NOMO-1 (cell line): ENCODE results near the gene PRKCB.
"Not testable (repeated sequence)": the region's sequence is repeated elsewhere in the genome, so short reads cannot be mapped to it uniquely, and the experiment has no call there.

Source experiments
- DNase-seq, 2 experiments: peaks; one replicate each; lab custom pipeline; 2025; ENCODE audit not compliant: unreplicated experiment in 2 of 2; lab: John Stamatoyannopoulos, UW

The PRKCB gene

DNA sequence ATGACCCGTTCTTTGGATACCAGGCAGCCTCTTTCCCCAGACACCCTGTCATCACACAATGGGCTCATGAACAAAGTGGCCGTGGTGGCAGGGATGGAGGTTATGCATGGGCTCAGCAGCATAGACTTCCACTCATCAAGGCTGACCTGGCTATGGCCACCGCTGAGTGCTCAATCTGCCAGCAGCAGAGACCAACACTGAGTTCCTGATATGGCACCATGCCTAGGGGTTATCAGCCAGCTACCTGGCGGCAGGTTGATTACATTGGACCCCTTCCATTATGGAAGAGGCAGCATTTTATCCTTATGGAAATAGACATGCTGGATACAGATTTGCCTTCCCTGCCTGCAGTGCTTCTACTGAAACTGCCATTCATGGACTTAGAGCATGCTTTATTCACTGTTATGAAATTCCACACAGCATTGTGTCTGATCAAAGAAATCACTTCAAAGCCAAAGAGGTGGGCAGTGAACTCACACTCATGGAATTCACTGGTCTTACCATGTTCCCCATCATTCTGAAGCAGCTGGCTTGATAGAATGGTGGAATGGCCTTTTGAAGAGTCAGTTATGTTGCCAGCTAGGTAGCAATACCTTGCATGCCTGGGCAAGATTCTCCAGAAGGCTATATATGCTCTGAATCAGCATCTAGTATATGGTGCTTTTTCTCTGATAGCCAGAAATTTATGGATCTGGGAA is 160.6 kb downstream of the PRKCB start:
- no peak for DNase-seq

DNA sequence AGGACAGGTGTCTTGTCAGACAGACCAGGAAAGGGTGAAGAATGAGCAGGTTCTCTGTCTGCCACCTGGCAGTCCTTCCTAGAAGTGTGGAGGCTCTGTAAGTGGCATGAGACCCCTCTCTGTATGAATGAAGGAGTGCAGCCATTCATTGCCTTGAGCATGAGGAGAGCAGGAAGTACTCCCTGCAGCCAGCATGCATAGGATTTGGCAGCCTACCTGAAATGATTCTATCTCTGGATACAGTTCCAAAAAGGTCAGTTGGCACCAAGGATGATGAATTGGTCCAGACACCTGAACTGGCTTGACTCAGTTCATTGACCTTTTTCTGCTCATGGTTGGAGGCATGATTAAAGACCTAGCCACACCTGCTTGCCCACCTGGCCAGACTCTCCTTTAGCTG is 163.0 kb downstream of the PRKCB start:
- no peak for DNase-seq

DNA sequence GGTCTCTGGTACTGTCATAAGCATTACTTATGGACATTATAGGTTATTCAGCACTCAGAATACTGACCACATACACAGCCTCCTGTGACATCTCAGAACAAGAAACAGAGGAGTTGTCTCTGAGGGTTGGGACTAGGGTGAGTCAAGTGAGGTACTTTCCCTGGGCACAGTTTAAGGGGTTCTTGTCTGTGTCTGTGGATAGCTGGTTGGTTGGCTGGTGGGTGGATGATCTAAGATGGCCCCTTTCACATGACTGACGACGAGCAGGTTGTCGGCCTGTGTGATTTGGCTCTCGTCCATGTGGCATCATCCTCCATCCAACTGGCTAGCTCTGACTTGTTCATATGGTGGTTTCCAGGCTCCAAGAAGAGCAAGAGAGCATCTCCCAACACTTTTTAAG is 163.9 kb downstream of the PRKCB start:
- DNase-seq = no peak

DNA sequence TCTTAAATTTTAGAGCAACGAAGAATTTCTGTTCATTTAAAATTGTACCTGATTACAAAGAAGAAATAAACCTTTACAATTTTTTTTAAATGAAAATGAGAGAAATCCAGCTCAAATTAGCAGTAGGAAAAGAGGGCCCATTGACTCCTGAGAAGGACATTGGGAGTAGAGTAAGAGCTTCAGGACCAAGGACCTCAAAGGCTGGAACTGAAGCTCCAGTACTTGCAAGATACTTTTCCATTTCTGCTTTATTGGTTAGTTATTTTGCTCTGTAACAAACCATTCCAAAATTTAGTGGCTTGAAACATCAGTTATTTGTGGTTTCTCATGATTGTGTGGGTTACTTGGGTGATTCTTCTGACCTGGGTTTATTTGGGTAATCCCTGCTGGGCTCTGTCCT is 165.9 kb downstream of the PRKCB start:
- DNase-seq = no peak

DNA sequence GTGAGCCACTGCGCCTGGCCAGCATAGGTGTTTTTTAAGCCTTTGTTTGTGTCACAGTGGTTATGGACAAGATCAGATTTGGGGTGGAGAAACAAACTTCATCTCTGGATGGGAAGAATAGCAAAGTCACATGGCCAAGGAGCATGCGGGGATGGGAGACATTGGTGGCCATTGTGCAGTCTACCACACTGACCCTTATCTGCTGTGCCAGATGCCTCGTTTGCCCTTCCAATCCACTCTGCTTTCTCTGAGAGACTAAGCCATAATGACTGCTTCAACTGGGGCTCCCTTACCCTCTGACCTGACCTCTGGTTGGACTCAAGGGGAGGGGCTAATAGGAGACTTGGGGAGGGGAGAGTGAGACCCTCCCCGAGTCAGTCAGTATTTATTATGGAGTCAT is 166.8 kb downstream of the PRKCB start:
- DNase-seq = no peak

DNA sequence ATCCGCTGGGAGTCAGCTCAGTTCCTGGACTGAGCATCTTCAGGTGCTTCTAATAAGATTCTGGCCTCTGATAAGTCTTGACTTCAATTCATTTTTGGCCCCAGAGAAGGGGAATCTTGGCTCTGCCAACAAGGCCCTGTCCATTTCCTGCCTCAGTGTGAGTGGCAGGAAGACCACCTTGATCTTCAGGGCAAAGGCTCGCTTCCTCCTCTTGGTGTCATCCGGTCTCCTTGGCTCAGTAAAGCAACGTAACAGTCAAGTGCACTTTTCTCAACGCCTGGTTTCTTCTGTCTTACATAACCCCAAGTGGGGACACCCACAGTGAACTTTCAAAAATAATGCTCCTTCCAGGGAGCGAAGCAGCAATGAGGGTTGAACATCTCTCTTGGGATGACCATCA is 169.8 kb downstream of the PRKCB start:
- no peak for DNase-seq

DNA sequence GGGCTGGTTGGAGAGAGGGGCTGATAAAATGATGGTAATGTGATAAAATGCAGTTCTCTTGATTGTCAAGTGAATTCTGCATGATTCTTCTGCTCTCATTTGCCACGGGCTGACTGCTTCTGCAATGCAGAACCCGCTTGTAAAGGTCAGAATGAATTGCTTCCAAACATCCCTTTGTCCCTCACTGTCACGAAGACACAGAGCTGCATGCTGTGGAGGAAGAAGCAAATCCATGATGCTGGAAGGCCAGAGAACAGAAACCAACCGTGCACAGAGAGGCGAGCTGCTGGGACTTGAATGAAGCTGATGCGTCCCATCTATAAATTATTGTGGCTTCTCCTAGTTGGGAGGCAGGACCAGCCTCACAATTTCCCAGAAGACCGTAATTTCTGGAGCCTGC is 171.6 kb downstream of the PRKCB start:
- no peak for DNase-seq

DNA sequence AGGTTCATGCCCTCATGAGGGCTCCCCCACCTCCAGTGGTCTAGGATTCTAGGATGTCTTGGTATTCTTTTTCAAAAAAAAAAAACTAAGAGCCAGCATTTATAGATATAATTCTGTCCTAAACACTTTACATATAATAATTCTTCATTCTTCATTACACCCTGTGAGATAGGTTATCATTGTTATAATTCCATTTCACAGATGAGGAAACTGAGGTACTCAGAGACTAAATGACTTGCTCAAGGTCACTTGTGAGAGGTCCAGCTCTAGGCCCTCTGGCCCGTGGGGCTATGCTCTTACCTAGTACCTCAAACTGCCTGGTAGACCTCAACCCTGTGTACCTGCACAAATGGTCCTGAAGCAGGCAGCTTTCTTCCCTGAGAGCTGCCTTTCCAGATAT is 172.2 kb downstream of the PRKCB start:
- no peak for DNase-seq

DNA sequence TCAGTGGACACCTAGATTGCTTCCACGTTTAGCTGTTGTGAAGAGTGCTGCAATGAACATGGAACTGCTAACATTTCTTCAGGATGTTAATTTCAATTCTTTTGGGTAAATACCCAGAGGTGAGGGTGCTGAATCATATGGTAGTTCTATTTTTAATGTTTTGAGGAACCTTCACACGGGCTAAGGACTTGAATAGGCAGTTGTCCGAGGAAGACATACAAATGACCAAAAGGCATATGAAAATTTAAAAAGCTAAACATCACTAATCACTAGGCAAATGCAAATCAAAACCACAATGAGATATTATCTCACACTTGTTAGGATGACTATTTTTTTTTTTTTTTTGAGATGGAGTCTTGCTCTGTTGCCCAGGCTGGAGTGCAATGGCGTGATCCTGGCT is 173.3 kb downstream of the PRKCB start:
- peak in 1 of 2 experiments; percentile 57 for DNase-seq

DNA sequence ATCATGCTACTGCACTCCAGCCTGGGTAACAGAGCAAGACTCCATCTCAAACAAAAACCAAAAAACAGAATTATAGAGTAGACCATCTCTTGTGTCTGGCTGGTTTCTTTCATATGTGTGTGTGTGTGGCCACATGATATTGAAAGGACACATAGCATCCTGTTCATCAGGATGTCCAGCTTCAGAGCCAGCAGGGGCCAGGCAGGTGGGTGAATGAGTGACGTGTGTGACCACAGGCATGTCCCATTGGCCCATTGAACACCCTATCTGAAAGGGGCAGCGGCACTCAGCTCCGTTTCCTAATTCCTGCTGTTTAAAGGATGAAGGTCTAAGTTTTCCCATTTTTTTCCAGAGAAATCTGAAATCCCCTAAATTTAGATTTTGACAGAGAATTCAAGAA is 174.2 kb downstream of the PRKCB start:
- no peak for DNase-seq

DNA sequence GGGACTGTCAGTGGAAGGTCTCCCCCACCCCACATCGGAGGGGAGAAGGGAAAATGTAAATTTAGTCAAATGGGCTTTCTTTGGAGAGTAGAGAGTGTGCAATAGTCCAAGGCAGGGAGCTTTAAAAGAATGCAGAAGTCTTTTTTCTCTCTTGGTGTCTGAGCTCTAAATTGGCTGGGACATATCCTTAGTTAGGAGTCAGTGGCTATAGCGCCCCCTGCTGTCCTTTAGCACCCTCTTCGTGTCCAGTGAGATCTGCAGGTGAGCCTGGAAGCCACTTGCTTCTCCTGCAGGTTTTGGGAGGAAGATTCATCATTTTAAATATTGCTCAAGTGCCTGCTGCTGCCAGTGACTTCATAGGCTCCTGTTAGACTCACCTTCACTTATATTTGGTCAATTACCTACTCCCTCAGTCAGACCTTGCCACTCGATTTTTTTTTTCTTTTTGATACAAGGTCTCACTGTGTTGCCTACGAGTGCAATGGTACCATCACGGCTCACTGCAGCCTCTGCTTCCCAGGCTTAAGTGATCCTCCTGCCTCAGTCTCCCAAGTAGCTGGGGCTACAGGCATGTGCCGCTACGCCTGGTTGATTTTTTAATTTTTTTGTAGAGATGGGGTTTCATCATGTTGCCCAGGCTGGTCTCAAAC is 174.8 kb downstream of the PRKCB start:
- DNase-seq = peak; percentile 60 to 92

DNA sequence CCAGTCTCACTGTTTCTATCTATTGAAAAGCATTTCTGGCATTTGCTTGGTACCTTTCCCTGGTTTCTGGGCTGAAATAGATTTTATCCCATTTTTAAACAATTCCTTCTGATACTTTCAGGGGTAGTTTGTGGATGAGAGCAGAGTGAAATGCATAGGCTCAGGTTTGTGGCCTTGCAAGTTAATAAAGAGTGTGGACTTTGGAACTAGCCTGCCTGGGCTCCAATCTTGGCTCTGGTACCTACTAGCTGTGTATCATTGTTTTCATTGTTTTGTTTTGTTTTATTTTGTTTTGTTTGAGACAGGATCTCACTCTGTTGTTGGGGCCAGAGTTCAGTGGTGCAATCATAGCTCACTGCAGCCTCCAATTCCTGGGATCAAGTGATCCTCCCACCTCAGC is 175.5 kb downstream of the PRKCB start:
- DNase-seq = no peak

DNA sequence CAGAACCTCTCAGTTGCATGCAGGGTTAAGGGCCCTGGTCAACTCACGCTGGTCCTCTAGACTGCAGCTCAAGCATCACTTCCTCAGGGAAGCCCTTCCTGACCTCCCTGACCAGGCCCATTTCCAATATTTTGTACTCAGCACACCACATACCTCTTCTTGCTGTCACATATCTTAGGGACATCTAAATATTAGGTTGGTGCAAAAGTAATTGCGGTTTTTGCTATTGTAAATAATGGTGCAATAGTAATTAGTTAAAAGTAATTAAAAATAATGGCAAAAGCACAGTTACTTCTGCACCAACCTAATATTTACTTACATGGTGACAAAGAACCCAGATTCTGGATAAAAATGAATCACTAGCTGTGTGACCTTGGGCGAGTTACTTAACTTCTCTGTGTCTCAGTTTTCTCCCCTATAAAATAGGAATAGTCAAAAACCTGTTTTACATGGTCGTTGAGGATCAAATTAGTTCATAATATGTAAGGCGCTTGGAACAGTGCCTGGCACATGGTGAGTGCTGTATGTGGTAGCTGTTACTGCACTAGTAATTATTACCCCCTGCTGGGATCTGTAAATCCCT is 177.4 kb downstream of the PRKCB start:
- no peak for DNase-seq

DNA sequence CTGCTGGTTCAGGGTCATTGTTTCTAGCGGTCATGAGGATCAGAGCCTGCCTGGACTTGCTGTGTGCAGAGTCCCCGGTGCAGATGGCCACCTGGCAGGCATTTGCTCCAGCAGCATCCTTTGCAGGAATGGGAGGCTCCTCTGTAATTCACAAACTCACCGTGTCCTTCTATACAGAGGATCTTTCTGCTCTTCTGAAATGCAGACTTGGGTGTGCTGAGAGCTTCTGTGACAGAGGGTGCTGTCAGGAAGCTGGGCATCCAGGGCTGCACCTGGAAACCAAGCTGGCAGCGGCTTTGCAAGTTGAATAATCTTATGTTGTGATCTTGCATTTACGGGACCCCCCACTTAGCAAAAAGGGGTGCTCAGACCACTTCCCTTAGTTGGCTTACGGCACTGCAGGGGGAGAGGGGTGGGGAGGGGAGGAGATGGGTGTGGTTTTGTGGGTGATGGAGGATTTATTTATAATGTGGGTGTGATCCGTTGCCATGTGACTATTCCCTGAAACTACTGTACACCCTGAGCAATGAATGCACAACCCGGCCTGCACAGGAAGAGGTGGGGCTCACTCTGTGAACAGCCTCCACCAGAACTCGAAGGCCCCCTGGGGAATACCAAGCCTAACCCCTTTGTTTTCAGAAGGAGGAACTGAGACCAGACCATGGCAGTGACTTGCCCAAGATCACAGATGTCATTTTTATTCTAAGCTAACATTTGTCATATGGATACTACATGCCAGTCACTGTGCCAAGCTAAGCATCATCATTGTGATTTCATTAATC is 178.3 kb downstream of the PRKCB start:
- DNase-seq = peak; percentile 73 to 80

DNA sequence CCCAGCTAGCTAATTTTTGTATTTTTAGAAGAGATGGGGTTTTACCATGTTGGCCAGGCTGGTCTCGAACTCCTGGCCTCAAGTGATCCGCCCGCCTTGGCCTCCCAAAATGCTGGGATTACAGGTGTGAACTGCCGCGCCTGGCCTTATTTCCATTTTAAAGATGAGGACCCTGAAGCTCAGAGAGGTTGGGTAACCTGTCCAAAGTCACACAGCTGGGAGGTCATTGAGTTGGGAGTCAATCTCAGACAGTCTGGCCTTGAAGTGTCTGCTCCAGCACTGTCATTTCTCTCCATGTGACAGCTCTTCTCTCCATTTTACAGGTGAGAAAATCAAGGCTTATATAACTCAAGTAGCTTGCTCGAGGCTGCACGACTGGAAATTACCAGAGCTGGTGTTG is 179.2 kb downstream of the PRKCB start:
- not testable (repeated sequence) for DNase-seq

DNA sequence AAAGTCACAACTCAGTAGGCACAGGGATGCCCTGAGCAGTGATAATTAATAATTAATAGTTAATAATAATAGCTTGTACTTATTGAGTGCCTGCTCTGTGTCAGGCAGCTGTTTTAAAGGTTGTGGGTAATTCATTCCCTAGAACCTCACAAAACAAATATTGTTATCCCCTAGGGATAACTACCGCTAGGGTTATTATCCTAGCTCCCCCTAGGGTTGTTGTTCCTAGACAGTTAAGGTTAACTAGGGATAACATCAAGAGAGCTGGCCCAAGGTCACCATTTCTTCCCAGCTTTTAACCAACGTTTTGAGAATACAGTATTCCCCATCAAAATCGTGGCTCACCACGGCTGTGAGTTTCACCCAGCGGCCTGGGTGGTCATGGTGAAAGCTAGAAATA is 180.1 kb downstream of the PRKCB start:
- DNase-seq = no peak

DNA sequence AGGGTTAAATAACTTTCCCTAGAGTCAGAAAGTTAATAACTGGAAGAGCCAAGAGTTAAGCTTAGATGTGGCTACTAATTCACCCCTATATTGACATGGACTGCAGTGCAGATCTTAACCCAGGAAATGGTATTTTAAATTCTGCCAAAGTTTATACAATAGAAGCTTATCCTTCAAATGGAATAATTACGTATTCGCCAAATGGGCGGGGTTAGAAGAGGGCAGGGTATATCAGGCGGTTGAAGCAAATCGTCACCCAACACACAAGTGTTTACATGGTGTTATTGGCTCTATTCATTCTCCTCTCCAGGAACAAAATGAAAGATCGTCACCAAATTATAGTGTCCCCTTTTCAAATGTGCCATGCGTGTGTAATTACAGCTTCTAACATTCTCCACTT is 182.7 kb downstream of the PRKCB start:
- no peak for DNase-seq

DNA sequence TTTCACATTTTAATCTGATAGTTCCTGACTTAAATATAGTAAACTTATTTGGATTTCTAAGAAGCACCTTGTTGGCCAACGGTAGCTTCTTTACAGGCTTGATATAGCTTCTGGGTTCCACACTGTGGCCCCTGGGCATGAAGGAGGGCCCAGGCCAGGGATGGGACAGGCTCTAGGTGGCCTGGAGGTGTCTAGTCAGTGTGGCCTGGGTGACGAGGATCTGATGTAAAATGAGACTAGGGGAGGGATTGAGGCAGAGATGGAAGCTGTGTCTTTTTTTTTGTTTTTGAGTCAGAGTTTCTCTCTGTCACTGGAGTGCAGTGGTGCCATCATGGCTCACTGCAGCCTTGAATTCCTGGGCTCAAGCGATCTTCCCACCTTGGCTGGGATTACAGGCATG is 187.0 kb downstream of the PRKCB start:
- DNase-seq = no peak

DNA sequence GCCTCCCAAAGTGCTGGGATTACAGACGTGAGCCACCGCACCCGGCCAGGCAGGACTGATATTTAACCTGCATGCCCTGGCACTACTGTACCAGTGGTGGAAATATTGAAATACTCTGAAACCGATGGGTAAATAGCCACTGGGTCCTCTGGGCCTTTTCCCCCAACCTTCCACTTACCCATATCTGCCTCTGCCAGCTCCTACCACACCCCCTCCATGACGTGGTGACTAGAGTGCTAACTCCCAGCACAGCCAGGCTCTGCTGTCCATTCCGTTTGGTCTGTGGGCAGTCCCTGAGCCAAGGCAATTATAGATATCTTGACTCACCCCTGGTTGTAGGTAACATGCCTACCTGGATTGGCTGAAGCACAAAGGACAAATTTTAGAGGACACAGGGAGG is 187.8 kb downstream of the PRKCB start:
- no peak for DNase-seq

DNA sequence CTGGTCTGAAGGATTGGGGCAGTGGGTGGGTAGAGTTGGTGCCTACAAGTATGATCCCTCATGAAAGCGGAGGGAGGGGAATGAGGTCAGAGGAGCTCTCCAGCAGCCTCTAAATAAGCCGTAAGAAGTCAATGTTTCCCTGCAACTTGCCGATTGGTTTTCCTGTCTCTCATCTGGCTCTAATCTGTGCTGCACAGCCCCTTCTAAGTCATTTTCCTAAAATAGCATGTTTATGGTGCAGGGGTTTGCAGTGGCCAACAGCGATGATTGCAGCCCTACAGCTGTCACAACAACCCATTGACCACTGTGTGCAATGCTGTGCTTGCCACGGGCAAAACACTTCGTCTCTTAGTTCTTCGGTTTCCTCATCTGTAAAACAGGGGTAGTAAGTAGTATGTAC is 189.2 kb downstream of the PRKCB start:
- DNase-seq = no peak

DNA sequence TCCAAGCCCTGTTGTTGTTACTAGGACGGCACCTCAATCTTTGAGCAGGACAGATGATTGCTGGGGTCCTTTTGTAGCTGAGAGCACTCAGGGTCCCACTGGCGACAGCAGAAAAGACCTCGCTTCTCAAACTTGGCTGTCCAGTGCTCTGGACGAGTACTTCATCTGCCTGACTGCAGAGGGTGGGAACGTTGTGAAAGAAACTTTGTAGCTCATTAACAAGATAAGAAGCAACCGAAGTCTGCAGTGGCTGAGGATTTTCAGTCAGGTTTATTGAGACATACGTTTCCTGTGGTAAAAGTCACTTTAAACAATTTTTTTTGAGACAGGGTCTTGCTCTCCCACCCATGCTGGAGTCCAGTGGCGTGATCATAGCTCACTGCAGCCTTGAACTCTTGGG is 191.7 kb downstream of the PRKCB start:
- DNase-seq = no peak

DNA sequence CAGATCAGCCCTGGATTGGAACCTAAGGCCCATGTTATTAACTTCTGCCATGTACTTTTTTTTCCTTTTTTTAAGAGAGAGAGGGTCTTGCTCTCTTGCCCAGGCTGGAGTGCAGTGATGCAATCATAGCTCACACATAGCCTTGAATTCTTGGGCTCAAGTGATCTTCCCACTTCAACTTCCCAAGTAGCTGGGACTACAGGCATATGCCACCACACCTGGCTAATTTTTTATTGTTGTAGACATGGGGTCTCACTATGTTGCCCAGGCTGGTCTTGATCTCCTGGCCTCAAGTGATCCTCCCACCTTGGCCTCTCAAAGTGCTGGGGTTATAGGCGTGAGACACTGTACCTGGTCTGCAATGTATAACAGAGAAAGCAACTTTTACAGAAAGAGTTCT is 194.1 kb downstream of the PRKCB start:
- not testable (repeated sequence) for DNase-seq
